Progenitor cell of endocrine pancreas (in vitro differentiated cells): Measurements from ENCODE around the gene ENAH. TPM values are rescaled to one million over a fixed set of nuclear protein-coding genes. Genes with fewer than 3 reads are reported as not detected.

Experiments used
- DNase-seq: peaks from one replicate; pipeline ENCODE4 v3.0.0; 2021; ENCODE audit warnings: low spot score; ENCODE audit not compliant: unreplicated experiment
- H3K27ac Mint-ChIP-seq: 2 replicates; pipeline ENCODE4 v1.8.0; 2021; ENCODE audit warnings: mild to moderate bottlenecking, moderate library complexity, mixed read lengths
- H3K27me3 Mint-ChIP-seq: 2 replicates; pipeline ENCODE4 v1.8.0; 2021; ENCODE audit warnings: mixed read lengths
- H3K36me3 Mint-ChIP-seq: 2 replicates; pipeline ENCODE4 v1.8.0; 2022; ENCODE audit warnings: mixed read lengths; ENCODE audit not compliant: insufficient read depth
- H3K4me1 Mint-ChIP-seq: 2 replicates; pipeline ENCODE4 v1.8.0; 2021; ENCODE audit warnings: low read depth, mixed read lengths
- H3K4me3 Mint-ChIP-seq: 2 replicates; pipeline ENCODE4 v1.8.0; 2021; ENCODE audit warnings: low read depth, mild to moderate bottlenecking, moderate library complexity, mixed read lengths
- H3K9me3 Mint-ChIP-seq: 2 replicates; pipeline ENCODE4 v1.8.0; 2021; ENCODE audit warnings: low read depth, mixed read lengths
- CTCF ChIP-seq: fragments of 200-600 bp; sonication (generic); IDR thresholded peaks from one replicate; pipeline ENCODE4 v1.5.0; 2021; ENCODE audit warnings: antibody characterized with exemption, mild to moderate bottlenecking; ENCODE audit not compliant: unreplicated experiment
- total RNA-seq: library from RNA; stranded (reverse); gene quantifications from 2 replicates; pipeline ENCODE4 v1.2.1, GENCODE V29; 2021

ENAH gene
- total RNA-seq, 1 donor from 2014 or later: 217 TPM

GRCh38 chr1:225691861-225692516 lies 39.1 kb upstream of the ENAH start:
- Mint-ChIP-seq H3K4me1 (peaks cover 3% of the 10 kb centered on the region), H3K27me3 (peaks cover 3% of the 10 kb centered on the region), H3K9me3 (peaks cover 11% of the 10 kb centered on the region), H3K4me3 (no peak overlapping the region), H3K27ac (no peak overlapping the region), H3K36me3 (no peaks in the 10 kb centered on the region)
- DNase-seq: no peak
- TF ChIP-seq CTCF: no peak

DNA sequence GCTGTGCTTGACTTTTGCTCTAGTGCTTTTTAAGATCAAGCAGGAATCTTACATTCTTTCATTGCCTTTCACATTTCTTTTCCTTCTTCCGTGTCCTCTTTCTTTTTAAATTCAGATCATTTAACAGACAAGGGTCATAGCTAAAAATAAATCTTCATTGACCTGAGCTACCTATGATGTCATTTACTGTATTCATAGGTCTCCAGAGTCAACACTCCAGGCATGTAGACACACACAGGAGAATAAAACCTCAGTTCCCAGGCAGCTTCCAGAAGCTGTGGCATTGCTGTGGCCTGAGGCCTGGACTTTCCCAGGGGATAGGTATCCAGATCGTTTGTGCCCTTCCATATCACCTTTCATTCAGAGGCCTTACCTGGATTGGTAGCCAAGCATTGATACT lies 38.5 kb upstream of the ENAH start:
- no peaks in the 10 kb centered on the region for H3K36me3 Mint-ChIP-seq
- H3K9me3 Mint-ChIP-seq: peaks cover 11% of the 10 kb centered on the region
- no peak overlapping the region for H3K4me3 Mint-ChIP-seq
- H3K4me1 Mint-ChIP-seq: peaks cover 3% of the 10 kb centered on the region
- DNase-seq: no peak
- peaks cover 3% of the 10 kb centered on the region for H3K27me3 Mint-ChIP-seq
- no peak overlapping the region for H3K27ac Mint-ChIP-seq
- no peak for TF ChIP-seq CTCF

DNA sequence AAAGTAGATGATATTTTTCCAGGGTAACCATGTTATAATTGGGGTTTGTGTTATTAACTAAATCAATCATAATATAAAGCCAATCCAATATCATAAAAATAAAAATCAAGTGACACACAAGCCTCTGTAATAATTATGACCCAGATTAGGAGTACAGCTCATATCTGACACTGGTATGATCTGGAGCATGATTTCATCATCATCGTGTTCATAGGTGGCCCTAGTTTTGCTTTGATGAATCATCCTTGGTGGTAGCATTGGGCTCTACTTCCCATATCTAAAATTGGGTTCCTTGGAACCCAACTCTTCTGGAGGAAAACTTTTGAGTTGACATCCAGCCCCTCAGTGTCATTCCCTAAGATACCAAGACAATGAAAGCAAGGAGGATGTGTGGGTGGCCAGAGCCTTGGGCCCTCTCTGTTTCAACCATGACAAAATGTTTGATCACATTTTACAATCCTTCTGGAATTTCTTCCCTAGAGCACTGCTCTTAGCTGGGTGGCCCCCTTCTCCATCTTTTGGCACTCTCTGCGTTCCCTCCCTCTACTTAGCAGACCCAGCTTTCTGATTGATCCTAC lies 37.0 kb upstream of the ENAH start:
- TF ChIP-seq CTCF: no peak
- Mint-ChIP-seq H3K4me3 (no peak overlapping the region), H3K27me3 (peaks cover 3% of the 10 kb centered on the region), H3K36me3 (no peaks in the 10 kb centered on the region), H3K27ac (no peak overlapping the region), H3K4me1 (peaks cover 3% of the 10 kb centered on the region), H3K9me3 (peaks cover 4% of the 10 kb centered on the region)
- DNase-seq: no peak

DNA sequence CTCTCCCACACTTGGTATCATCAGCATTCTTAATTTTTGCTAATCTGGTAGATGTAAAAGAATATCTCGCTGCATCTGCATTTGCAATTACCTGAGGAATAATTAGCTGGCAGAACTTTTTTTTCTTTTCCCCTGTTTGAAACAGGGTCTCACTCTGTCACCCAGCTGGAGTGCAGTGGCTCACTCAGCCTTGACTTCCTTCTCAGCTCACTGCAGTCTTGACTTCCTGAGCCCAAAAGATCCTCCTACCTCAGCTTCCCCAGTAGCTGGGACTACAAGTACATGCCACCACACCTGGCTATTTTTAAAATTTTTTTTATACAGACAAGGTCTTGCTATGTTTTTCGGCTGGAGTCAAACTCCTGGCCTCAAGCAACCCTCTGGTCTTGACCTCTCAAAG lies 35.4 kb upstream of the ENAH start:
- H3K9me3 Mint-ChIP-seq: no peaks in the 10 kb centered on the region
- H3K36me3 Mint-ChIP-seq: no peaks in the 10 kb centered on the region
- TF ChIP-seq CTCF: no peak
- no peak for DNase-seq
- H3K27me3 Mint-ChIP-seq: peaks cover 7% of the 10 kb centered on the region
- H3K27ac Mint-ChIP-seq: no peak overlapping the region
- H3K4me3 Mint-ChIP-seq: no peak overlapping the region
- no peaks in the 10 kb centered on the region for H3K4me1 Mint-ChIP-seq

- Mint-ChIP-seq H3K36me3 (no peaks in the 10 kb centered on the region), H3K4me3 (no peak overlapping the region), H3K27me3 (peaks cover 10% of the 10 kb centered on the region), H3K9me3 (no peaks in the 10 kb centered on the region), H3K4me1 (peaks cover 5% of the 10 kb centered on the region), H3K27ac (no peak overlapping the region)
- TF ChIP-seq CTCF: no peak
- no peak for DNase-seq
Observed at GRCh38 chr1:225685476-225686176, 32.7 kb upstream of the ENAH start.
